ENCODE results near the gene SNRNP48. TPM values are rescaled to one million over a fixed set of nuclear protein-coding genes. Genes with fewer than 3 reads are reported as not detected.

Gene SNRNP48
- total RNA-seq, 2 experiments from 2014 or later, result 13.3 to 15.2 TPM

Other genes starting within 250 kb of the SNRNP48 start
- under 1 TPM; 0.06 to 0.13 TPM for gene CAGE1, start 200.5 kb upstream of the SNRNP48 start, total RNA-seq
- 10 to 100 TPM; 54.2 to 59.0 TPM for gene RIOK1, start 200.4 kb upstream of the SNRNP48 start, total RNA-seq
- gene DSP, start 48.5 kb upstream of the SNRNP48 start, total RNA-seq, result under 1 TPM; 0.02 to 0.04 TPM
- not detected for gene BMP6, start 135.9 kb downstream of the SNRNP48 start, total RNA-seq